Astrocyte (in vitro differentiated cells and primary cell): ENCODE data around the gene CSMD2.

Source experiments
- EZH2 ChIP-seq: IDR thresholded peaks from 2 replicates; pipeline ENCODE4 v1.6.1; 2012; ENCODE audit warnings: mild to moderate bottlenecking, low read length, inconsistent platforms; ENCODE audit not compliant: insufficient read depth
- TF ChIP-seq, protein P1 (sequence below): IDR thresholded peaks from 2 replicates; pipeline ENCODE4 v1.5.1; 2011; ENCODE audit warnings: low read depth, mild to moderate bottlenecking, inconsistent platforms, low read length, moderate library complexity; ENCODE audit not compliant: insufficient read depth

DNA sequence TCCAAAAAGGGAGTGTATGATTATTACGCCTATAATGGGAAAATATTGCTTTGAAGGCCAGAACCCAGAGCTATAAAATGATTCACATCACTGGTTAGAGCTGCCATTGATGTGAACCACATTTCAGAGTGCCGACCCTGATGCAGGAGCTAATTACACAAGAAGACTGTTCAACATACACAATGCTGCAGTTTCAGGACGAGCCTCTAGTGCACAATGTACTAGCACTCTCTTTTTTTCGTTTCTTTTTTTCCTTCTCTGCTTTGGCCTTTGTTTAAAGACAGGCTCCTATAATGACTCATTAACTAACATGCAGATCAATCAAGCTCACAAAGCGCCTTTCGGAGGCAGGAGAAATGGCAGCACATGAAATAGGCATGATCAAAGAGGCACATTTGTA lies 367.2 kb downstream of the CSMD2 start:
- TF ChIP-seq, protein P1, sequence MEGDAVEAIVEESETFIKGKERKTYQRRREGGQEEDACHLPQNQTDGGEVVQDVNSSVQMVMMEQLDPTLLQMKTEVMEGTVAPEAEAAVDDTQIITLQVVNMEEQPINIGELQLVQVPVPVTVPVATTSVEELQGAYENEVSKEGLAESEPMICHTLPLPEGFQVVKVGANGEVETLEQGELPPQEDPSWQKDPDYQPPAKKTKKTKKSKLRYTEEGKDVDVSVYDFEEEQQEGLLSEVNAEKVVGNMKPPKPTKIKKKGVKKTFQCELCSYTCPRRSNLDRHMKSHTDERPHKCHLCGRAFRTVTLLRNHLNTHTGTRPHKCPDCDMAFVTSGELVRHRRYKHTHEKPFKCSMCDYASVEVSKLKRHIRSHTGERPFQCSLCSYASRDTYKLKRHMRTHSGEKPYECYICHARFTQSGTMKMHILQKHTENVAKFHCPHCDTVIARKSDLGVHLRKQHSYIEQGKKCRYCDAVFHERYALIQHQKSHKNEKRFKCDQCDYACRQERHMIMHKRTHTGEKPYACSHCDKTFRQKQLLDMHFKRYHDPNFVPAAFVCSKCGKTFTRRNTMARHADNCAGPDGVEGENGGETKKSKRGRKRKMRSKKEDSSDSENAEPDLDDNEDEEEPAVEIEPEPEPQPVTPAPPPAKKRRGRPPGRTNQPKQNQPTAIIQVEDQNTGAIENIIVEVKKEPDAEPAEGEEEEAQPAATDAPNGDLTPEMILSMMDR: no peak
- no peak for TF ChIP-seq EZH2
